Esophagus squamous epithelium (tissue), 4 donors: ENCODE data around the gene DYRK1B.

Experiments used
- CTCF ChIP-seq, 6 experiments: fragments of 450-650 bp in 4 of 6; fragments of 200-600 bp in 2 of 6; sonication (generic) in 2 of 6; IDR thresholded peaks; one replicate each; pipeline ENCODE4 v1.5.1; 2016 to 2019; ENCODE audit warnings: antibody characterized with exemption in 6 of 6, mild to moderate bottlenecking in 4 of 6, moderate library complexity in 4 of 6
- POLR2A ChIP-seq, 4 donors: fragments of 450-650 bp; IDR thresholded peaks; one replicate each; pipeline ENCODE4 v1.6.1; 2017; ENCODE audit warnings: antibody characterized with exemption in 4 of 4, mild to moderate bottlenecking in 4 of 4, moderate library complexity in 3 of 4

- TF ChIP-seq CTCF (IDR thresholded peaks at IDR 0.05) (no peak), POLR2A (IDR thresholded peaks at IDR 0.05) (no peak)
These were observed 5.3 kb downstream of the DYRK1B start for GRCh38 chr19:39828654-39829032.
